RWPE1 (cell line): ENCODE results near the gene ZNF578.
"Not testable (repeated sequence)": the region's sequence is repeated elsewhere in the genome, so short reads cannot be mapped to it uniquely, and the experiment has no call there.

Source experiments
- CTCF ChIA-PET: fragments of 350-600 bp; sonication (Branson Sonifier 250); formaldehyde crosslinking; extraction: SDS; loops from one replicate; lab custom pipeline; 2021; lab: Yijun Ruan, JAX
- POLR2A ChIA-PET: fragments of 400-600 bp; formaldehyde crosslinking; extraction: SDS; loops from one replicate; lab custom pipeline; 2020; ENCODE audit warnings: antibody characterized with exemption; ENCODE audit not compliant: low non-redundant PET; lab: Yijun Ruan, JAX
- DNase-seq: peaks from one replicate; pipeline ENCODE4 v3.0.0; 2012; ENCODE audit warnings: low spot score
- H3K27ac ChIP-seq: fragments of 450-650 bp; 2 replicates; pipeline ENCODE4 v1.5.1; 2017
- TF ChIP-seq, protein P1 (sequence below): fragments of 450-650 bp; conservative IDR thresholded peaks from 2 replicates; pipeline ENCODE4 v1.5.1; 2017; ENCODE audit warnings: low read depth, mild to moderate bottlenecking

ZNF578 gene

DNA sequence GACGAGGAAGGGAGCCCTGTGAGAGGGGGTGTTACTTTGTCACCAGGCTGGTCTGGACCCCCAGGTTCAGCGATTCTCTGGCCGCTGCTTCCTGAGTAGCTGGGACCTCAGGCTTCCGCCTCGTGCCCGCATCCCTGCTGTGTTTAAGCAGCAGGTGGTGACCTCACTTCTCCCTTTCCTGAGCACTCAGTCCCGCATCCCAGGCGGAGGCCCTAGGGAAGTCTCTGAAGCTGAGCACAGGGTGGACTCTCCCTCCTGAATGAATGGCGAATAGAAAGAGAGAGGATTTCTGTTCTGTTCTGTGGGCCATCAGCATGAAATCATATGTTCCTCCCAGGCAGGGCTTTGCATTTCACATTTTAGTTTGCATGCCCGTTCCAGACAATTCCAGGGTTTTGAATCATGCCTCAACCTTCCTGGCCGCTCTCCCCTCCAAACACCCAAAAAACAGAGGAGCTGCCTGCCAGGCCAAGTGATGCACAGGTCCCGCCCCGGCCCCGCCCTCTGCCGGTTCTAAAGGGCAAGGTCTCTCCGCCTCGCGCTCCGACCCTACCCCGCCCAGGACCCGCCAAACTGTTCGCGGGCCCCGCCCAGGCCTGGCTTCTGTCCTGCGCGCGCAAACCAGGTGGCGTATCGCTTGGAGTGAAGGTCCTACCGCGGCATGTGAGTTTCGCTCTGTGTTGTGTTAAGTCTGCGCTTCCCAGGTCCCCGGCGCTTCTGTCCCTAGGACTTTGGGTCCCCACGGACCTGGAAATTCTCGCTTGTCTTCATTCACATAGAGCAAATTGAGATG is 39.0 kb downstream of the ZNF578 start:
- CTCF ChIA-PET, result no interaction called here
- no peak for DNase-seq
- no peak overlapping the region for H3K27ac ChIP-seq
- TF ChIP-seq, protein P1, sequence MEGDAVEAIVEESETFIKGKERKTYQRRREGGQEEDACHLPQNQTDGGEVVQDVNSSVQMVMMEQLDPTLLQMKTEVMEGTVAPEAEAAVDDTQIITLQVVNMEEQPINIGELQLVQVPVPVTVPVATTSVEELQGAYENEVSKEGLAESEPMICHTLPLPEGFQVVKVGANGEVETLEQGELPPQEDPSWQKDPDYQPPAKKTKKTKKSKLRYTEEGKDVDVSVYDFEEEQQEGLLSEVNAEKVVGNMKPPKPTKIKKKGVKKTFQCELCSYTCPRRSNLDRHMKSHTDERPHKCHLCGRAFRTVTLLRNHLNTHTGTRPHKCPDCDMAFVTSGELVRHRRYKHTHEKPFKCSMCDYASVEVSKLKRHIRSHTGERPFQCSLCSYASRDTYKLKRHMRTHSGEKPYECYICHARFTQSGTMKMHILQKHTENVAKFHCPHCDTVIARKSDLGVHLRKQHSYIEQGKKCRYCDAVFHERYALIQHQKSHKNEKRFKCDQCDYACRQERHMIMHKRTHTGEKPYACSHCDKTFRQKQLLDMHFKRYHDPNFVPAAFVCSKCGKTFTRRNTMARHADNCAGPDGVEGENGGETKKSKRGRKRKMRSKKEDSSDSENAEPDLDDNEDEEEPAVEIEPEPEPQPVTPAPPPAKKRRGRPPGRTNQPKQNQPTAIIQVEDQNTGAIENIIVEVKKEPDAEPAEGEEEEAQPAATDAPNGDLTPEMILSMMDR, result no peak
- POLR2A ChIA-PET, result no interaction called here

DNA sequence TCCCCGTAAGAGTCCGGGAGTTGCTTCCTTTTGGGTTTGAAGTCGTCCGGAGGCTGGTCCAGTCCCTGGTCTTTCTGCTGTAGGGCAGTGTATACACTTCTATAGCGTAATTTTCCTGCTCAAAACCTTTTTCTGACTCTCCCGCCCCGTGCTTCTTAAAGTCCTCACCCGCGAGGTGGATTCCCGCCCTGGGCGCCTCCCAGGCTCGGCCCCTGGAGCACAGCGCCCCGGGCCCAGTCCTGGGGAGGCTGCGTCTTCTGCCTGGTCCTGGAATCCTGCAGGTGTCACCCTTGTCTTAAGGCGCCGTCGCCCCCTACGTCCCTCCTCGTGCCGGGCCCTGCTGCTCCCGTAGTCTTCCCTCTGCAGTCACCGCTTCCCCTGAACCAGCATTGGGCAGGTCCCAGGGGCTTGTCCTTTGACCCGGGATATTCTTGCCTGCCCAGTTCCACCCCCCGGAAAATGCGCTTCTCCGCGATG is 39.7 kb downstream of the ZNF578 start:
- POLR2A ChIA-PET, result no interaction called here

DNA sequence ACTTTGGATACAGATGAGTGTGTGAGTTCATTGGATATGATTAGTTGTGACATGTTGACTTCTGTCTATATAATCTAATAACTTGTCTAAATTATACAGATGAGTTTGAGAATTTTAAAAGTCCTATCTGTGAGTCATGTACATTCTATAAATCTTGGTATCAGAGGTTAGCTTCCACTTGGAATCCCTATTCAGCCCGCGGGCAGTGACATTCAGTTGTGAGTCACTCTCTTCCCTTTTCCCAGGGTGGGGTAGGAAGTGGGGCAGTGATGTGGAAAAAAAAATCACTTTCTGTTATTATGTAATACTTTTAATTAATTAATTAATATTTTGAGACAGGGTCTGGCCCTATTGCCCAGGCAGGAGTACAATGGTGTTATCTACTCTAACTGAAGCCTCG is 41.2 kb downstream of the ZNF578 start:
- TF ChIP-seq, protein P1, result no peak
- CTCF ChIA-PET, result interaction anchor here (0.6 kb wide), 1 partner anchor 9 kb away, joined by 3 read pairs; no protein-coding TSS in a partner anchor
- no peak overlapping the region for H3K27ac ChIP-seq
- DNase-seq, result no peak
- POLR2A ChIA-PET, result no interaction called here

More for the DNA sequence above, 39.7 kb downstream of the ZNF578 start:
- TF ChIP-seq, protein P1, result no peak
- CTCF ChIA-PET, result no interaction called here
- DNase-seq, result no peak
- no peak overlapping the region for H3K27ac ChIP-seq

DNA sequence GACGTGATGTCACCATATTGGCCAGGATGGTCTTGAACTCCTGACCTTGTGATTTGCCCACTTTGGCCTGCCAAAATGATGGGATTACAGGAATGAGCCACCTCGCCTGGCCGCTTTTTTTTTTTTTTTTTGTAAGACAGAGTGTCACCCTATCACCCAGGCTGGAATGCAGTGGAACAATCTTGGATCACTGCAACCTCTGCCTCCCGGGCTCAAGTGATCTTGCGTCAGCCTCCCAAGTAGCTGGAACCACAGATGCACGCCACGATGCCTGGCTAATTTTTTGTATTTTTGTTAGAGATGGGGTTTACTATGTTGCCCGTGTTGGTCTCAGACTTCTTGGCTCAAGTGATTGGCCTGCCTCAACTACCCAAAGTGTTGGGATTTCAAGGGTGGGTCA is 45.2 kb downstream of the ZNF578 start:
- POLR2A ChIA-PET, result no interaction called here
- no peak for DNase-seq
- TF ChIP-seq, protein P1, result no peak
- CTCF ChIA-PET, result no interaction called here
- H3K27ac ChIP-seq, result no peak overlapping the region

DNA sequence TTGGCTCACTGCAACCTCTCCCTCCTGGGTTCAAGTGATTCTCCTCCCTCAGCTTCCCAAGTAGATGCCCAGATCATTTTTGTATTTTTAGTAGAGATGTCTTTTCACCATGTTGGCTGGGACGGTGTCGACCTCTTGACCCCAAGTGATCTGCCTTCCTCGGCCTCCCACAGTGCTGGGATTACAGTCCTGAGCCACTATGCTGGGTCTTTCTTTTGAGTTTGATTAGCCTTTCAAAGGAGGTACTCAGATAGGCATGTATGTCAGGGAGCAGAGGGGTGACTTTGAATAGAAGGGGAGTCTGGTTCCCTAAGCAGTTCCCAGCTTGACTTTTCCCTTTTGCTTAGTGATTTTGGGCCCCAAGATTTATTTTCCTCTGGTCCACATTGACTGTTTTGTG is 47.1 kb downstream of the ZNF578 start:
- DNase-seq, H3K27ac ChIP-seq, POLR2A ChIA-PET: not testable (repeated sequence)
- CTCF ChIA-PET, result interaction anchor here (0.6 kb wide), 1 partner anchor 662 kb away, joined by 3 read pairs; no protein-coding TSS in a partner anchor

DNA sequence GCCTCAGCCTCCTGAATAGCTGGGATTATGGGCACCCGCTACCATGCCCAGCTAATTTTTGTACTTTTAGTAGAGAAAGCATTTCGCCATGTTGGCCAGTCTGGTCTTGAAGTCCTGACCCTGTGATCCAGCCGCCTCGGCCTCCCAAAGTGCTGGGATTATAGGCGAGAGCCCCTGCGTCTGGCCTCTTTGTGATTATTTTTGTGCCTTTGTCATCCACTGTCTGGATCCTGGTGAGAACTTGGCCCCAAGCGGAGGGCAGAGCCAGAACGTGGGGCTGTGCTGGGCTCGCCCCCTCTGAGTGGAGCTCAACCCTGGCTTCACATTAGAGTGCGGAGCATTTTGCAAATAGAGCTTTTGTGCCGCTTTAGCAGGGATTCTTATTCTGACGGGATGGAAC is 47.6 kb downstream of the ZNF578 start:
- DNase-seq, CTCF ChIA-PET, POLR2A ChIA-PET, H3K27ac ChIP-seq: not testable (repeated sequence)

DNA sequence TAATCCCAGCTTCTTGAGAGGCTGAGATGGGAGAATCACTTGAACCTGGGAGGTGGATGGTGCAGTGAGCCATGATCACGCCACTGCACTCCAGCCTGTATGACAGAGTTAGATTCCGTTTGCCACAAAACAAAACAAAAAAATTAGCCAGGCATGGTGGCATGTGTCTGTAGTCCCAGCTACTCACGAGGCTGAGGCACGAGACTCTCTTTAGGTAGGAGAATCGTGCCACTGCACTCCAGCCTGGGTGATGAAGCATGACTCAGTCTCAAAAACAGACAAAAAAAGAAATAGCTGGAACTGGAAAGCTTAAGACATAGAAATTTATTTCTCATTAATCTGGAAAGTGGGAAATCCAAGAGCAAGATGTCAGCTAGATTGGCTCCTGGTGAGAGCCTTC is 53.9 kb downstream of the ZNF578 start:
- CTCF ChIA-PET, result no interaction called here
- TF ChIP-seq, protein P1, result no peak
- no peak overlapping the region for H3K27ac ChIP-seq
- no peak for DNase-seq
- POLR2A ChIA-PET, result no interaction called here
